ENCODE data around the gene CNNM1.

CNNM1 gene

GRCh38 chr10:99337901-99338300 is 8.7 kb downstream of the CNNM1 start:
- no peak for DNase-seq (ENCODE audit: low read depth)

- DNase-seq (ENCODE audit: low read depth), result no peak
Observed at GRCh38 chr10:99339077-99339476, 9.9 kb downstream of the CNNM1 start.

- DNase-seq (ENCODE audit: low read depth), result no peak
Observed at GRCh38 chr10:99339563-99340047, 10.4 kb downstream of the CNNM1 start.

- DNase-seq (ENCODE audit: low read depth), result no peak
Observed at GRCh38 chr10:99340650-99341049, 11.5 kb downstream of the CNNM1 start.

- DNase-seq (ENCODE audit: low read depth), result no peak
Observed at GRCh38 chr10:99341248-99341647, 12.1 kb downstream of the CNNM1 start.

- no peak for DNase-seq (ENCODE audit: low read depth)
Observed at GRCh38 chr10:99341860-99342490, 12.8 kb downstream of the CNNM1 start.

- no peak for DNase-seq (ENCODE audit: low read depth)
Observed at GRCh38 chr10:99343262-99343661, 14.1 kb downstream of the CNNM1 start.

- no peak for DNase-seq (ENCODE audit: low read depth)
Observed at GRCh38 chr10:99344715-99345114, 15.6 kb downstream of the CNNM1 start.

- DNase-seq (ENCODE audit: low read depth), result no peak
Observed at GRCh38 chr10:99345350-99345749, 16.2 kb downstream of the CNNM1 start.

GRCh38 chr10:99346247-99346646 is 17.1 kb downstream of the CNNM1 start:
- no peak for DNase-seq (ENCODE audit: low read depth)

GRCh38 chr10:99347672-99348071 is 18.5 kb downstream of the CNNM1 start:
- no peak for DNase-seq (ENCODE audit: low read depth)

- DNase-seq (ENCODE audit: low read depth), result no peak
Observed at GRCh38 chr10:99353182-99353581, 24.0 kb downstream of the CNNM1 start.

- no peak for DNase-seq (ENCODE audit: low read depth)
Observed at GRCh38 chr10:99357691-99358090, 28.5 kb downstream of the CNNM1 start.

- DNase-seq (ENCODE audit: low read depth), result no peak
Observed at GRCh38 chr10:99358101-99358500, 28.9 kb downstream of the CNNM1 start.

GRCh38 chr10:99360934-99361333 is 31.8 kb downstream of the CNNM1 start:
- no peak for DNase-seq (ENCODE audit: low read depth)

GRCh38 chr10:99364125-99364524 is 35.0 kb downstream of the CNNM1 start:
- DNase-seq (ENCODE audit: low read depth), result no peak

- DNase-seq (ENCODE audit: low read depth), result no peak
Observed at GRCh38 chr10:99365311-99365710, 36.2 kb downstream of the CNNM1 start.

- DNase-seq (ENCODE audit: low read depth), result no peak
Observed at GRCh38 chr10:99365736-99366135, 36.6 kb downstream of the CNNM1 start.

- no peak for DNase-seq (ENCODE audit: low read depth)
Observed at GRCh38 chr10:99366666-99367065, 37.5 kb downstream of the CNNM1 start.

GRCh38 chr10:99368646-99369045 is 39.5 kb downstream of the CNNM1 start:
- DNase-seq (ENCODE audit: low read depth), result no peak

- DNase-seq (ENCODE audit: low read depth), result no peak
Observed at GRCh38 chr10:99369126-99369525, 40.0 kb downstream of the CNNM1 start.

GRCh38 chr10:99369551-99369950 is 40.4 kb downstream of the CNNM1 start:
- DNase-seq (ENCODE audit: low read depth), result no peak

GRCh38 chr10:99370993-99371392 is 41.8 kb downstream of the CNNM1 start:
- no peak for DNase-seq (ENCODE audit: low read depth)

- no peak for DNase-seq (ENCODE audit: low read depth)
Observed at GRCh38 chr10:99372546-99373271, 43.6 kb downstream of the CNNM1 start.

Measured in activated T-cell treated with anti-CD3 and anti-CD28 coated beads for 24 hours (primary cell).